Activated naive CD8-positive, alpha-beta T cell treated with anti-CD3 and anti-CD28 coated beads, Interleukin-2, amount 50 U/mL, for 24 hours (primary cell): Measurements from ENCODE around the gene MAPK1.
"Not testable (repeated sequence)": the region's sequence is repeated elsewhere in the genome, so short reads cannot be mapped to it uniquely, and the experiment has no call there.

Experiments
- ATAC-seq: fragments of 150-1000 bp; cut with Tn5 transposase; one replicate; pipeline ENCODE4 v1.10.0; 2021
- DNase-seq: peaks from one replicate; pipeline ENCODE4 v3.0.0; 2021
- H3K27ac Mint-ChIP-seq: one replicate; pipeline ENCODE4 v1.8.0; 2021; ENCODE audit warnings: mild to moderate bottlenecking, mixed read lengths
- H3K27me3 Mint-ChIP-seq: one replicate; pipeline ENCODE4 v1.8.0; 2021; ENCODE audit warnings: mixed read lengths
- H3K36me3 Mint-ChIP-seq: one replicate; pipeline ENCODE4 v1.8.0; 2021; ENCODE audit warnings: low read depth, mixed read lengths
- H3K4me1 Mint-ChIP-seq: one replicate; pipeline ENCODE4 v1.8.0; 2021; ENCODE audit warnings: mixed read lengths
- H3K4me3 Mint-ChIP-seq: one replicate; pipeline ENCODE4 v1.8.0; 2021; ENCODE audit warnings: mild to moderate bottlenecking, moderate library complexity, mixed read lengths
- H3K9me3 Mint-ChIP-seq: one replicate; pipeline ENCODE4 v1.8.0; 2021; ENCODE audit warnings: mixed read lengths

The MAPK1 gene

GRCh38 chr22:21802056-21802455 is 65.4 kb downstream of the MAPK1 start:
- H3K27ac Mint-ChIP-seq = no peak overlapping the region
- no peaks in the 10 kb centered on the region for H3K9me3 Mint-ChIP-seq
- peaks cover 53% of the 10 kb centered on the region for H3K36me3 Mint-ChIP-seq
- no peaks in the 10 kb centered on the region for H3K27me3 Mint-ChIP-seq
- H3K4me3 Mint-ChIP-seq = no peak overlapping the region
- H3K4me1 Mint-ChIP-seq = no peaks in the 10 kb centered on the region
- ATAC-seq (no peak), DNase-seq (no peak)

- not testable (repeated sequence) for DNase-seq, H3K9me3 Mint-ChIP-seq, H3K4me1 Mint-ChIP-seq, ATAC-seq, H3K27me3 Mint-ChIP-seq, H3K4me3 Mint-ChIP-seq, H3K27ac Mint-ChIP-seq
- H3K36me3 Mint-ChIP-seq = peaks cover 51% of the 10 kb centered on the region
Observed at GRCh38 chr22:21801304-21801644, 66.2 kb downstream of the MAPK1 start.

GRCh38 chr22:21800552-21801303 is 66.7 kb downstream of the MAPK1 start:
- Mint-ChIP-seq H3K36me3 (peaks cover 50% of the 10 kb centered on the region), H3K9me3 (no peaks in the 10 kb centered on the region), H3K4me3 (no peak overlapping the region), H3K27ac (no peak overlapping the region), H3K4me1 (no peaks in the 10 kb centered on the region), H3K27me3 (no peaks in the 10 kb centered on the region)
- no peak for DNase-seq
- ATAC-seq = no peak

GRCh38 chr22:21797444-21798221 is 69.8 kb downstream of the MAPK1 start:
- no peaks in the 10 kb centered on the region for H3K9me3 Mint-ChIP-seq
- peaks cover 32% of the 10 kb centered on the region for H3K36me3 Mint-ChIP-seq
- peaks cover 3% of the 10 kb centered on the region for H3K4me1 Mint-ChIP-seq
- no peaks in the 10 kb centered on the region for H3K27me3 Mint-ChIP-seq
- H3K4me3 Mint-ChIP-seq = no peak overlapping the region
- no peak for ATAC-seq
- no peak overlapping the region for H3K27ac Mint-ChIP-seq
- no peak for DNase-seq

- Mint-ChIP-seq H3K36me3 (peaks cover 28% of the 10 kb centered on the region), H3K4me3 (no peak overlapping the region), H3K9me3 (no peaks in the 10 kb centered on the region), H3K27me3 (no peaks in the 10 kb centered on the region), H3K27ac (no peak overlapping the region), H3K4me1 (peaks cover 10% of the 10 kb centered on the region)
- ATAC-seq (no peak), DNase-seq (no peak)
Observed at GRCh38 chr22:21796863-21797262, 70.6 kb downstream of the MAPK1 start.

GRCh38 chr22:21796231-21796630 is 71.2 kb downstream of the MAPK1 start:
- no peaks in the 10 kb centered on the region for H3K9me3 Mint-ChIP-seq
- DNase-seq (no peak), ATAC-seq (no peak)
- no peak overlapping the region for H3K27ac Mint-ChIP-seq
- no peaks in the 10 kb centered on the region for H3K27me3 Mint-ChIP-seq
- peaks cover 16% of the 10 kb centered on the region for H3K4me1 Mint-ChIP-seq
- no peak overlapping the region for H3K4me3 Mint-ChIP-seq
- H3K36me3 Mint-ChIP-seq = peaks cover 24% of the 10 kb centered on the region

- H3K4me1 Mint-ChIP-seq = peaks cover 24% of the 10 kb centered on the region
- peaks cover 17% of the 10 kb centered on the region for H3K36me3 Mint-ChIP-seq
Observed at GRCh38 chr22:21793716-21794115, 73.7 kb downstream of the MAPK1 start.

GRCh38 chr22:21791635-21792625 is 75.5 kb downstream of the MAPK1 start:
- peaks cover 24% of the 10 kb centered on the region for H3K36me3 Mint-ChIP-seq
- peak; percentile 47 for DNase-seq

More at GRCh38 chr22:21793716-21794115, 73.7 kb downstream of the MAPK1 start:
- not testable (repeated sequence) for DNase-seq, H3K4me3 Mint-ChIP-seq, H3K27me3 Mint-ChIP-seq, H3K27ac Mint-ChIP-seq, ATAC-seq, H3K9me3 Mint-ChIP-seq

GRCh38 chr22:21790849-21791610 is 76.4 kb downstream of the MAPK1 start:
- Mint-ChIP-seq H3K4me3 (peak overlapping the region; percentile 16), H3K36me3 (peaks cover 21% of the 10 kb centered on the region), H3K27ac (peak overlapping the region; percentile 86), H3K4me1 (peaks cover 24% of the 10 kb centered on the region)
- H3K27me3 Mint-ChIP-seq, H3K9me3 Mint-ChIP-seq, ATAC-seq, DNase-seq: not testable (repeated sequence)

More at GRCh38 chr22:21791635-21792625, 75.5 kb downstream of the MAPK1 start:
- no peaks in the 10 kb centered on the region for H3K27me3 Mint-ChIP-seq
- H3K4me1 Mint-ChIP-seq = peaks cover 24% of the 10 kb centered on the region
- H3K9me3 Mint-ChIP-seq = no peaks in the 10 kb centered on the region
- peak; percentile 94 for ATAC-seq
- H3K4me3 Mint-ChIP-seq = peak overlapping the region; percentile 16
- H3K27ac Mint-ChIP-seq = peak overlapping the region; percentile 86

- peaks cover 26% of the 10 kb centered on the region for H3K4me1 Mint-ChIP-seq
- H3K4me3 Mint-ChIP-seq = no peak overlapping the region
- no peak for DNase-seq
- H3K9me3 Mint-ChIP-seq = no peaks in the 10 kb centered on the region
- H3K36me3 Mint-ChIP-seq = peaks cover 24% of the 10 kb centered on the region
- no peaks in the 10 kb centered on the region for H3K27me3 Mint-ChIP-seq
- H3K27ac Mint-ChIP-seq = no peak overlapping the region
- ATAC-seq = no peak
Observed at GRCh38 chr22:21790359-21790758, 77.1 kb downstream of the MAPK1 start.

- Mint-ChIP-seq H3K4me1 (peaks cover 23% of the 10 kb centered on the region), H3K36me3 (peaks cover 31% of the 10 kb centered on the region)
- not testable (repeated sequence) for H3K9me3 Mint-ChIP-seq, DNase-seq, H3K27ac Mint-ChIP-seq, ATAC-seq, H3K4me3 Mint-ChIP-seq, H3K27me3 Mint-ChIP-seq
Observed at GRCh38 chr22:21787565-21787964, 79.9 kb downstream of the MAPK1 start.

GRCh38 chr22:21780259-21780658 is 87.2 kb downstream of the MAPK1 start:
- Mint-ChIP-seq H3K4me1 (peaks cover 17% of the 10 kb centered on the region), H3K27me3 (no peaks in the 10 kb centered on the region), H3K9me3 (no peaks in the 10 kb centered on the region), H3K4me3 (no peak overlapping the region), H3K27ac (no peak overlapping the region), H3K36me3 (peaks cover 12% of the 10 kb centered on the region)
- DNase-seq = no peak
- ATAC-seq = no peak

- Mint-ChIP-seq H3K9me3 (no peaks in the 10 kb centered on the region), H3K27me3 (no peaks in the 10 kb centered on the region), H3K4me3 (no peak overlapping the region), H3K36me3 (peaks cover 5% of the 10 kb centered on the region), H3K4me1 (peaks cover 17% of the 10 kb centered on the region), H3K27ac (no peak overlapping the region)
- ATAC-seq (no peak), DNase-seq (no peak)
Observed at GRCh38 chr22:21779444-21779843, 88.0 kb downstream of the MAPK1 start.
